ENCODE data around the gene LMO1. TPM values are rescaled to one million over a fixed set of nuclear protein-coding genes. Genes with fewer than 3 reads are reported as not detected.

LMO1 gene
- total RNA-seq, 2 experiments from 2014 or later: not detected

GRCh38 chr11:8249482-8249881 lies 14.2 kb downstream of the LMO1 start:
- Mint-ChIP-seq H3K36me3 (no peaks in the 10 kb centered on the region), H3K4me1 (no peaks in the 10 kb centered on the region)

GRCh38 chr11:8248786-8249185 lies 14.9 kb downstream of the LMO1 start:
- H3K27ac Mint-ChIP-seq: no peak overlapping the region
- H3K4me3 Mint-ChIP-seq: no peak overlapping the region
- no peaks in the 10 kb centered on the region for H3K36me3 Mint-ChIP-seq

More at GRCh38 chr11:8249482-8249881, 14.2 kb downstream of the LMO1 start:
- H3K27ac Mint-ChIP-seq: no peak overlapping the region
- H3K27me3 Mint-ChIP-seq: no peaks in the 10 kb centered on the region
- H3K4me3 Mint-ChIP-seq: no peak overlapping the region
- no peak for DNase-seq
- no peaks in the 10 kb centered on the region for H3K9me3 Mint-ChIP-seq

GRCh38 chr11:8247312-8247711 lies 16.4 kb downstream of the LMO1 start:
- Mint-ChIP-seq H3K27ac (no peak overlapping the region), H3K4me1 (no peaks in the 10 kb centered on the region), H3K27me3 (no peaks in the 10 kb centered on the region), H3K4me3 (no peak overlapping the region), H3K9me3 (no peaks in the 10 kb centered on the region), H3K36me3 (no peaks in the 10 kb centered on the region)
- DNase-seq: no peak

More at GRCh38 chr11:8248786-8249185, 14.9 kb downstream of the LMO1 start:
- DNase-seq: no peak
- no peaks in the 10 kb centered on the region for H3K27me3 Mint-ChIP-seq
- H3K4me1 Mint-ChIP-seq: no peaks in the 10 kb centered on the region
- no peaks in the 10 kb centered on the region for H3K9me3 Mint-ChIP-seq

- H3K27me3 Mint-ChIP-seq: no peaks in the 10 kb centered on the region
- no peaks in the 10 kb centered on the region for H3K4me1 Mint-ChIP-seq
- no peak overlapping the region for H3K27ac Mint-ChIP-seq
- no peak for DNase-seq
- H3K9me3 Mint-ChIP-seq: no peaks in the 10 kb centered on the region
- H3K36me3 Mint-ChIP-seq: no peaks in the 10 kb centered on the region
- no peak overlapping the region for H3K4me3 Mint-ChIP-seq
These were observed 20.2 kb downstream of the LMO1 start for GRCh38 chr11:8243458-8243857.

- no peak overlapping the region for H3K27ac Mint-ChIP-seq
- H3K36me3 Mint-ChIP-seq: no peaks in the 10 kb centered on the region
- no peak for DNase-seq
- no peaks in the 10 kb centered on the region for H3K27me3 Mint-ChIP-seq
- H3K4me3 Mint-ChIP-seq: no peak overlapping the region
- no peaks in the 10 kb centered on the region for H3K9me3 Mint-ChIP-seq
- no peaks in the 10 kb centered on the region for H3K4me1 Mint-ChIP-seq
These were observed 21.0 kb downstream of the LMO1 start for GRCh38 chr11:8242499-8243280.

- Mint-ChIP-seq H3K27me3 (no peaks in the 10 kb centered on the region), H3K36me3 (no peaks in the 10 kb centered on the region), H3K4me1 (no peaks in the 10 kb centered on the region), H3K27ac (no peak overlapping the region), H3K9me3 (no peaks in the 10 kb centered on the region), H3K4me3 (no peak overlapping the region)
- no peak for DNase-seq
These were observed 21.6 kb downstream of the LMO1 start for GRCh38 chr11:8242118-8242475.

- Mint-ChIP-seq H3K4me1 (no peaks in the 10 kb centered on the region), H3K27ac (no peak overlapping the region), H3K27me3 (no peaks in the 10 kb centered on the region), H3K4me3 (no peak overlapping the region), H3K9me3 (no peaks in the 10 kb centered on the region), H3K36me3 (no peaks in the 10 kb centered on the region)
- no peak for DNase-seq
These were observed 22.1 kb downstream of the LMO1 start for GRCh38 chr11:8241373-8242117.

GRCh38 chr11:8239536-8240228 lies 24.0 kb downstream of the LMO1 start:
- Mint-ChIP-seq H3K4me1 (peaks cover 9% of the 10 kb centered on the region), H3K9me3 (no peaks in the 10 kb centered on the region), H3K36me3 (no peaks in the 10 kb centered on the region), H3K27me3 (no peaks in the 10 kb centered on the region), H3K4me3 (no peak overlapping the region), H3K27ac (no peak overlapping the region)
- DNase-seq: no peak

- Mint-ChIP-seq H3K4me3 (no peak overlapping the region), H3K36me3 (no peaks in the 10 kb centered on the region), H3K27ac (no peak overlapping the region), H3K9me3 (no peaks in the 10 kb centered on the region), H3K27me3 (no peaks in the 10 kb centered on the region), H3K4me1 (peaks cover 13% of the 10 kb centered on the region)
- no peak for DNase-seq
These were observed 24.6 kb downstream of the LMO1 start for GRCh38 chr11:8239040-8239439.

GRCh38 chr11:8237453-8237852 lies 26.2 kb downstream of the LMO1 start:
- Mint-ChIP-seq H3K4me1 (peaks cover 13% of the 10 kb centered on the region), H3K9me3 (no peaks in the 10 kb centered on the region), H3K27me3 (no peaks in the 10 kb centered on the region), H3K4me3 (no peak overlapping the region), H3K36me3 (no peaks in the 10 kb centered on the region), H3K27ac (no peak overlapping the region)
- no peak for DNase-seq

- H3K36me3 Mint-ChIP-seq: no peaks in the 10 kb centered on the region
- H3K27me3 Mint-ChIP-seq: no peaks in the 10 kb centered on the region
- no peak for DNase-seq
- H3K9me3 Mint-ChIP-seq: no peaks in the 10 kb centered on the region
- peaks cover 13% of the 10 kb centered on the region for H3K4me1 Mint-ChIP-seq
- H3K4me3 Mint-ChIP-seq: no peak overlapping the region
- H3K27ac Mint-ChIP-seq: no peak overlapping the region
These were observed 27.8 kb downstream of the LMO1 start for GRCh38 chr11:8235925-8236324.

- Mint-ChIP-seq H3K4me3 (no peak overlapping the region), H3K36me3 (no peaks in the 10 kb centered on the region), H3K4me1 (peaks cover 13% of the 10 kb centered on the region), H3K9me3 (no peaks in the 10 kb centered on the region), H3K27me3 (no peaks in the 10 kb centered on the region), H3K27ac (no peak overlapping the region)
- DNase-seq: no peak
These were observed 28.8 kb downstream of the LMO1 start for GRCh38 chr11:8234910-8235309.

- H3K36me3 Mint-ChIP-seq: no peaks in the 10 kb centered on the region
- no peak overlapping the region for H3K27ac Mint-ChIP-seq
- no peaks in the 10 kb centered on the region for H3K9me3 Mint-ChIP-seq
- H3K27me3 Mint-ChIP-seq: no peaks in the 10 kb centered on the region
- no peak overlapping the region for H3K4me3 Mint-ChIP-seq
- no peak for DNase-seq
- peaks cover 13% of the 10 kb centered on the region for H3K4me1 Mint-ChIP-seq
These were observed 29.3 kb downstream of the LMO1 start for GRCh38 chr11:8234425-8234821.

- Mint-ChIP-seq H3K9me3 (no peaks in the 10 kb centered on the region), H3K4me3 (no peak overlapping the region), H3K36me3 (no peaks in the 10 kb centered on the region), H3K27ac (no peak overlapping the region), H3K4me1 (peaks cover 13% of the 10 kb centered on the region), H3K27me3 (no peaks in the 10 kb centered on the region)
- DNase-seq: no peak
These were observed 29.8 kb downstream of the LMO1 start for GRCh38 chr11:8233691-8234424.

Measured in activated naive CD8-positive, alpha-beta T cell treated with anti-CD3 and anti-CD28 coated beads for 36 hours (primary cell).